ENCODE data around the gene LIMCH1. TPM values are rescaled to one million over a fixed set of nuclear protein-coding genes. Genes with fewer than 3 reads are reported as not detected.

Gene LIMCH1
- polyA plus RNA-seq, 1 of the 3 experiments (the other 2 are of a cell fraction): 1.2 TPM

- no peak for DNase-seq
Observed at GRCh38 chr4:41746025-41746439, 208.1 kb downstream of the LIMCH1 start.

GRCh38 chr4:41746440-41747229, 208.7 kb downstream of the LIMCH1 start:
- Histone ChIP-seq H4K20me1 (ENCODE audit: insufficient read depth) (no peaks in the 10 kb centered on the region), H3K4me1 (ENCODE audit: control insufficient read depth in 1 of 2, insufficient read depth in 2 of 2, low read depth in 1 of 2, low read length in 1 of 2) (peaks cover 0 to 18% of the 10 kb centered on the region in 2 experiments; a peak in 2 of 4 replicates), H3K9ac (no peak overlapping the region), H3K27me3 (ENCODE audit: insufficient read depth) (peaks cover 73% of the 10 kb centered on the region), H3K27ac (ENCODE audit: low read depth in 2 of 2, low read length in 1 of 2) (peak overlapping the region in 1 of 2 experiments; percentile 100; a peak in 2 of 4 replicates), H3K9me3 (no peaks in the 10 kb centered on the region), H3K4me3 (ENCODE audit: low read depth in 2 of 2, low read length in 1 of 2) (peak overlapping the region in 1 of 2 experiments; percentile 56; a peak in 2 of 4 replicates), H3K9me2 (no peaks in the 10 kb centered on the region), H3K79me2 (ENCODE audit: insufficient read depth) (no peaks in the 10 kb centered on the region), H2AFZ (ENCODE audit: low read depth) (no peak overlapping the region), H3K4me2 (no peak overlapping the region), H3K36me3 (replicated peaks in 1 of 2; ENCODE audit: control insufficient read depth in 1 of 2, insufficient read depth in 2 of 2, low read length in 1 of 2) (peaks cover 0 to 4% of the 10 kb centered on the region in 2 experiments), H3F3A (replicated peaks; ENCODE audit: insufficient read depth) (no peaks in the 10 kb centered on the region)
- ChIA-PET CTCF (interaction anchor here (0.7 to 4.5 kb wide), 8 partner anchors 108 to 142 kb away, joined by 3 to 35 read pairs (median 14); no protein-coding TSS in a partner anchor), POLR2A (interaction anchor here (0.6 to 6.3 kb wide), 7 partner anchors 39 to 134 kb away, joined by 3 to 461 read pairs (median 25); no protein-coding TSS in a partner anchor)
- TF ChIP-seq TEAD4 (IDR thresholded peaks at IDR 0.05; ENCODE audit: borderline replicate concordance, insufficient read depth): no peak
- no peak for TF ChIP-seq FOXM1 (IDR thresholded peaks at IDR 0.05; ENCODE audit: low read depth)
- no peak for TF ChIP-seq TCF12 (IDR thresholded peaks at IDR 0.05)
- no peak for TF ChIP-seq SMC3 (IDR thresholded peaks at IDR 0.05; ENCODE audit: low read depth, low read length)
- no peak for TF ChIP-seq RXRA (IDR thresholded peaks at IDR 0.05; ENCODE audit: borderline replicate concordance, low read depth)
- TF ChIP-seq NFIC (IDR thresholded peaks at IDR 0.05; ENCODE audit: borderline replicate concordance): no peak
- no peak for TF ChIP-seq ZBTB33 (IDR thresholded peaks at IDR 0.05; ENCODE audit: borderline replicate concordance, low read depth)
- TF ChIP-seq PBX3 (IDR thresholded peaks at IDR 0.05): no peak
- DNase-seq: peak; percentile 41
- WGBS (ENCODE audit: low lambda C conversion rate): 11% methylated on average over 32 of the region's 37 CpGs

More at GRCh38 chr4:41746025-41746439, 208.1 kb downstream of the LIMCH1 start:
- no peak overlapping the region for H3K9ac ChIP-seq
- ChIA-PET CTCF (interaction anchor here (0.7 to 4.5 kb wide), 5 partner anchors 109 to 143 kb away, joined by 3 to 25 read pairs (median 3); no protein-coding TSS in a partner anchor), POLR2A (interaction anchor here (6.3 kb wide), 2 partner anchors 115 to 135 kb away, joined by 288 to 461 read pairs; no protein-coding TSS in a partner anchor)
- H3K4me3 ChIP-seq (ENCODE audit: low read depth in 2 of 2, low read length in 1 of 2): peak overlapping the region in 1 of 2 experiments; percentile 56; a peak in 2 of 4 replicates
- peaks cover 0 to 16% of the 10 kb centered on the region in 2 experiments; a peak in 2 of 4 replicates for H3K4me1 ChIP-seq (ENCODE audit: control insufficient read depth in 1 of 2, insufficient read depth in 2 of 2, low read depth in 1 of 2, low read length in 1 of 2)
- H3K9me3 ChIP-seq: no peaks in the 10 kb centered on the region
- peak overlapping the region in 1 of 2 experiments; percentile 100; a peak in 2 of 4 replicates for H3K27ac ChIP-seq (ENCODE audit: low read depth in 2 of 2, low read length in 1 of 2)
- TF ChIP-seq TAF1 (IDR thresholded peaks at IDR 0.05; ENCODE audit: borderline replicate concordance, low read depth, low read length) (no peak), SIN3A (IDR thresholded peaks at IDR 0.05; ENCODE audit: borderline replicate concordance, low read depth, low read length) (no peak), TEAD4 (IDR thresholded peaks at IDR 0.05; ENCODE audit: borderline replicate concordance, insufficient read depth) (no peak), GATA2 (CRISPR knock-in tag; IDR thresholded peaks at IDR 0.05) (no peak), JUND (IDR thresholded peaks at IDR 0.05) (no peak)
- H3K79me2 ChIP-seq (ENCODE audit: insufficient read depth): no peaks in the 10 kb centered on the region
- H4K20me1 ChIP-seq (ENCODE audit: insufficient read depth): no peaks in the 10 kb centered on the region
- 8% methylated on average over 17 of the region's 36 CpGs for WGBS (ENCODE audit: low lambda C conversion rate)
- H3K36me3 ChIP-seq (replicated peaks in 1 of 2; ENCODE audit: control insufficient read depth in 1 of 2, insufficient read depth in 2 of 2, low read length in 1 of 2): peaks cover 0 to 4% of the 10 kb centered on the region in 2 experiments
- no peak overlapping the region for H3K4me2 ChIP-seq
- H3K9me2 ChIP-seq: no peaks in the 10 kb centered on the region
- H3F3A ChIP-seq (replicated peaks; ENCODE audit: insufficient read depth): no peaks in the 10 kb centered on the region
- H2AFZ ChIP-seq (ENCODE audit: low read depth): no peak overlapping the region
- H3K27me3 ChIP-seq (ENCODE audit: insufficient read depth): peaks cover 67% of the 10 kb centered on the region
